Endothelial cell of umbilical vein (primary cell): ENCODE data around the gene HEPHL1. TPM values are rescaled to one million over a fixed set of nuclear protein-coding genes. Genes with fewer than 3 reads are reported as not detected.

Experiments
- BruUV-seq: library from RNA; stranded (reverse); fragments of 400-500 nt; replicated peaks from 2 replicates; lab custom pipeline; 2021; lab: Mats Ljungman, UMichigan
- CTCF ChIA-PET: fragments of 300-600, 350-600 bp; sonication (Branson Sonifier 250); formaldehyde crosslinking; loops from one replicate; lab custom pipeline; 2021; ENCODE audit warnings: antibody characterized with exemption, inconsistent platforms; lab: Charles Lee
- POLR2A ChIA-PET: fragments of 300-600, 350-600 bp; sonication (Branson Sonifier 250); formaldehyde crosslinking; loops from one replicate; lab custom pipeline; 2021; ENCODE audit warnings: antibody characterized with exemption, inconsistent platforms; lab: Charles Lee
- DNase-seq: peaks from one replicate; pipeline ENCODE4 v3.0.0-alpha.2; 2011; ENCODE audit warnings: low read depth, low spot score
- FAIRE-seq: peaks from 2 replicates; lab custom pipeline; 2011; peaks lifted over from hg19 to GRCh38; lab: Jason Lieb, UNC
- H2AFZ ChIP-seq: 2 replicates; pipeline ENCODE4 v1.6.0; 2012; ENCODE audit warnings: low read depth, low read length, control low read depth, inconsistent platforms
- H3K27ac ChIP-seq: 2 replicates; pipeline ENCODE4 v1.5.1; 2011; ENCODE audit warnings: low read depth, mild to moderate bottlenecking, control low read depth, low read length, moderate library complexity; ENCODE audit not compliant: insufficient read depth
- H3K27me3 ChIP-seq, 2 experiments: 2 replicates each; pipeline versions ENCODE4 v1.6.0 to v1.6.1; 2011; ENCODE audit warnings: low read length in 2 of 2, mixed read lengths in 1 of 2; ENCODE audit not compliant: control insufficient read depth in 2 of 2, insufficient read depth in 2 of 2
- H3K36me3 ChIP-seq, 2 experiments: 2 replicates in 1 of 2; 3 replicates in 1 of 2; pipeline ENCODE4 v1.5.1; 2011; ENCODE audit warnings: low read length in 2 of 2, mild to moderate bottlenecking in 1 of 2, moderate library complexity in 1 of 2; ENCODE audit not compliant: control insufficient read depth in 2 of 2, insufficient read depth in 2 of 2; ENCODE audit errors: extremely low read depth in 1 of 2
- H3K4me1 ChIP-seq: 3 replicates; pipeline ENCODE4 v1.5.1; 2011; ENCODE audit warnings: mild to moderate bottlenecking, low read length; ENCODE audit not compliant: control insufficient read depth, insufficient read depth; ENCODE audit errors: extremely low read depth
- H3K4me2 ChIP-seq: 2 replicates; pipeline ENCODE4 v1.6.1; 2011; ENCODE audit warnings: low read length, control low read depth, mixed read lengths; ENCODE audit not compliant: insufficient read depth
- H3K4me3 ChIP-seq, 3 experiments: fragments of 200-600 bp in 1 of 3; sonication (generic), shearing (Covaris generic) in 1 of 3; replicated peaks in 1 of 3; 2 replicates each; pipeline ENCODE4 v1.5.1; 2011 to 2016; ENCODE audit warnings: control low read depth in 3 of 3, low read length in 3 of 3, mild to moderate bottlenecking in 2 of 3, inconsistent platforms in 1 of 3, low read depth in 1 of 3, moderate library complexity in 1 of 3; ENCODE audit not compliant: insufficient read depth in 1 of 3
- H3K79me2 ChIP-seq: 2 replicates; pipeline ENCODE4 v1.6.0; 2012; ENCODE audit warnings: low read length, inconsistent platforms; ENCODE audit not compliant: control insufficient read depth, insufficient read depth
- H3K9ac ChIP-seq: replicated peaks from 2 replicates; pipeline ENCODE3; 2011; ENCODE audit warnings: low read length, control low read depth; ENCODE audit not compliant: insufficient read depth; ENCODE audit errors: extremely low read depth
- H3K9me1 ChIP-seq: replicated peaks from 3 replicates; pipeline ENCODE4 v1.6.0; 2011; ENCODE audit warnings: mild to moderate bottlenecking, low read length; ENCODE audit not compliant: control insufficient read depth, insufficient read depth; ENCODE audit errors: extremely low read depth
- H3K9me3 ChIP-seq: replicated peaks from 2 replicates; pipeline ENCODE4 v1.5.1; 2012; ENCODE audit warnings: low read length, inconsistent platforms; ENCODE audit not compliant: control insufficient read depth, insufficient read depth
- H4K20me1 ChIP-seq: replicated peaks from 2 replicates; pipeline ENCODE3; 2011; ENCODE audit warnings: mild to moderate bottlenecking, low read length; ENCODE audit not compliant: control insufficient read depth, insufficient read depth; ENCODE audit errors: extremely low read depth
- CTCF ChIP-seq, 2 donors: IDR thresholded peaks; 1 replicate in 1 of 2; 2 replicates in 1 of 2; pipeline ENCODE4 v1.5.1; 2011; ENCODE audit warnings: low read length in 2 of 2, mild to moderate bottlenecking in 2 of 2, moderate library complexity in 2 of 2, control low read depth in 1 of 2, inconsistent platforms in 1 of 2, low read depth in 1 of 2; ENCODE audit not compliant: insufficient read depth in 1 of 2; ENCODE audit errors: extremely low read depth in 1 of 2
- EZH2 ChIP-seq: IDR thresholded peaks from 2 replicates; pipeline ENCODE4 v1.6.1; 2012; ENCODE audit warnings: borderline replicate concordance, low read depth, mild to moderate bottlenecking, moderate library complexity, low read length, inconsistent platforms; ENCODE audit not compliant: severe bottlenecking
- FOS ChIP-seq: IDR thresholded peaks from 2 replicates; pipeline ENCODE4 v1.6.1; 2011; ENCODE audit warnings: mild to moderate bottlenecking, low read length, moderate library complexity, borderline replicate concordance; ENCODE audit not compliant: insufficient read depth
- GATA2 ChIP-seq: IDR thresholded peaks from 2 replicates; pipeline ENCODE4 v1.7.0; 2011; ENCODE audit warnings: low read depth, mild to moderate bottlenecking, moderate library complexity, mixed read lengths, low read length; ENCODE audit not compliant: insufficient read length, insufficient read depth
- JUN ChIP-seq: IDR thresholded peaks from 2 replicates; pipeline ENCODE4 v1.6.1; 2011; ENCODE audit warnings: borderline replicate concordance, low read depth; ENCODE audit not compliant: insufficient read length, insufficient read depth
- MAX ChIP-seq: IDR thresholded peaks from 2 replicates; pipeline ENCODE4 v1.6.1; 2011; ENCODE audit not compliant: insufficient read depth, insufficient read length
- MYC ChIP-seq: IDR thresholded peaks from one replicate; pipeline ENCODE4 v1.6.1; 2011; ENCODE audit warnings: mild to moderate bottlenecking, low read depth, low read length
- POLR2A ChIP-seq: IDR thresholded peaks from 2 replicates; pipeline ENCODE4 v1.6.1; 2012; ENCODE audit warnings: low read depth, mild to moderate bottlenecking, control low read depth, low read length
- POLR2AphosphoS5 ChIP-seq: IDR thresholded peaks from 2 replicates; pipeline ENCODE4 v1.6.1; 2012; ENCODE audit warnings: low read depth, mild to moderate bottlenecking, control low read depth, low read length, moderate library complexity; ENCODE audit not compliant: insufficient read depth
- dilution Hi-C: fragments of 300-500 bp; cut with MboI; formaldehyde crosslinking; loops from one replicate; pipeline ENCODE4 v1.15.0; 2019; ENCODE audit warnings: low sequenced_read_pairs; ENCODE audit not compliant: extremely low pct_ligation_motif_present
- intact Hi-C: fragments of 100-400 bp; cut with micrococcal nuclease; formaldehyde crosslinking; loops from one replicate; pipeline ENCODE4 v1.10.0; 2022
- polyA plus RNA-seq, 4 experiments: library from polyadenylated mRNA; depleted of rRNA in 3 of 4; stranded (reverse) in 3 of 4; unstranded in 1 of 4; fragments of >200 nt; gene quantifications; 2 replicates each; pipeline versions ENCODE4 v1.2.1 to v1.2.3, GENCODE V29; 2011 to 2012; ENCODE audit warnings: missing spikeins in 1 of 4
- total RNA-seq: library from RNA; stranded (reverse); gene quantifications from 2 replicates; pipeline ENCODE4 v1.2.3, GENCODE V29; 2021

HEPHL1 gene
- total and polyA plus RNA-seq, 2 donors (not counting 3 experiments of a cell fraction or from before 2014, with no cell fraction given) = not detected

- intact Hi-C loops = no loop called here
- Histone ChIP-seq H3K9me1 (no peaks in the 10 kb centered on the region), H3K4me2 (no peak overlapping the region), H3K27ac (no peak overlapping the region), H3K4me3 (no peak overlapping the region), H3K79me2 (no peaks in the 10 kb centered on the region), H3K27me3 (no peaks in the 10 kb centered on the region), H2AFZ (no peak overlapping the region), H3K9ac (no peak overlapping the region), H3K9me3 (no peaks in the 10 kb centered on the region), H3K36me3 (no peaks in the 10 kb centered on the region), H4K20me1 (no peaks in the 10 kb centered on the region), H3K4me1 (no peaks in the 10 kb centered on the region)
- no peak for DNase-seq
- no peak for FAIRE-seq
- TF ChIP-seq JUN = no peak
- no peak for TF ChIP-seq POLR2A
- no peak for TF ChIP-seq POLR2AphosphoS5
- TF ChIP-seq FOS = no peak
- no peak for TF ChIP-seq MAX
- no peak for TF ChIP-seq CTCF (IDR thresholded peaks at IDR 0.05; ENCODE audit: extremely low read depth in 1 of 2, insufficient read depth in 1 of 2, low read depth in 1 of 2, low read length in 2 of 2)
- TF ChIP-seq GATA2 = no peak
- no peak for TF ChIP-seq MYC
- TF ChIP-seq EZH2 = no peak
- dilution Hi-C loops = no loop called here
- no TSS peak for BruUV-seq
- POLR2A ChIA-PET = no interaction called here
- CTCF ChIA-PET = no interaction called here
These were observed 67.8 kb downstream of the HEPHL1 start for GRCh38 chr11:94088906-94089305.
